HG03342 (cell line): ENCODE results near the gene APOL6.
"Not testable (repeated sequence)": the region's sequence is repeated elsewhere in the genome, so short reads cannot be mapped to it uniquely, and the experiment has no call there.

ENCODE experiments used
- ATAC-seq: cut with Tn5 transposase; IDR thresholded peaks from one replicate; pipeline ENCODE4 v1.9.1; 2021; ENCODE audit warnings: mild to moderate bottlenecking, moderate library complexity; ENCODE audit not compliant: unreplicated experiment

Gene APOL6

GRCh38 chr22:35634943-35635540 lies 13.2 kb upstream of the APOL6 start:
- ATAC-seq: no peak

- ATAC-seq: no peak
These were observed 11.0 kb upstream of the APOL6 start for GRCh38 chr22:35637254-35637653.

- ATAC-seq: no peak
These were observed 10.2 kb upstream of the APOL6 start for GRCh38 chr22:35638001-35638400.

- no peak for ATAC-seq
These were observed 9.8 kb upstream of the APOL6 start for GRCh38 chr22:35638410-35638809.

- ATAC-seq: no peak
These were observed 6.6 kb upstream of the APOL6 start for GRCh38 chr22:35641494-35642120.

GRCh38 chr22:35642305-35642741 lies 5.9 kb upstream of the APOL6 start:
- no peak for ATAC-seq

- no peak for ATAC-seq
These were observed 4.3 kb upstream of the APOL6 start for GRCh38 chr22:35643991-35644390.

GRCh38 chr22:35645646-35646045 lies 2.6 kb upstream of the APOL6 start:
- no peak for ATAC-seq

- ATAC-seq: no peak
These were observed 844 bp downstream of the APOL6 start for GRCh38 chr22:35649026-35649553.

- no peak for ATAC-seq
These were observed 1.5 kb downstream of the APOL6 start for GRCh38 chr22:35649636-35650250.

- no peak for ATAC-seq
These were observed 2.8 kb downstream of the APOL6 start for GRCh38 chr22:35651085-35651484.

GRCh38 chr22:35653824-35654223 lies 5.6 kb downstream of the APOL6 start:
- ATAC-seq: no peak

- no peak for ATAC-seq
These were observed 8.1 kb downstream of the APOL6 start for GRCh38 chr22:35656284-35656752.

- no peak for ATAC-seq
These were observed 9.5 kb downstream of the APOL6 start for GRCh38 chr22:35657571-35658312.

- ATAC-seq: no peak
These were observed 12.3 kb downstream of the APOL6 start for GRCh38 chr22:35660291-35661127.

- ATAC-seq: no peak
These were observed 13.2 kb downstream of the APOL6 start for GRCh38 chr22:35661464-35661863.

GRCh38 chr22:35662914-35663313 lies 14.7 kb downstream of the APOL6 start:
- no peak for ATAC-seq

- no peak for ATAC-seq
These were observed 15.1 kb downstream of the APOL6 start for GRCh38 chr22:35663371-35663770.

- ATAC-seq: no peak
These were observed 16.8 kb downstream of the APOL6 start for GRCh38 chr22:35664955-35665587.

- ATAC-seq: not testable (repeated sequence)
These were observed 18.5 kb downstream of the APOL6 start for GRCh38 chr22:35666699-35667098.
